Activated T-helper 9 cell treated with anti-CD3 and anti-CD28 coated beads, Interleukin-2, amount 50 U/mL, for 16 hours (primary cell): ENCODE data around the gene DENND1B.
"Not testable (repeated sequence)": the region's sequence is repeated elsewhere in the genome, so short reads cannot be mapped to it uniquely, and the experiment has no call there.

ENCODE experiments used
- DNase-seq: peaks from one replicate; pipeline ENCODE4 v3.0.0-alpha.2; 2020; ENCODE audit warnings: low read depth

Gene DENND1B

DNA sequence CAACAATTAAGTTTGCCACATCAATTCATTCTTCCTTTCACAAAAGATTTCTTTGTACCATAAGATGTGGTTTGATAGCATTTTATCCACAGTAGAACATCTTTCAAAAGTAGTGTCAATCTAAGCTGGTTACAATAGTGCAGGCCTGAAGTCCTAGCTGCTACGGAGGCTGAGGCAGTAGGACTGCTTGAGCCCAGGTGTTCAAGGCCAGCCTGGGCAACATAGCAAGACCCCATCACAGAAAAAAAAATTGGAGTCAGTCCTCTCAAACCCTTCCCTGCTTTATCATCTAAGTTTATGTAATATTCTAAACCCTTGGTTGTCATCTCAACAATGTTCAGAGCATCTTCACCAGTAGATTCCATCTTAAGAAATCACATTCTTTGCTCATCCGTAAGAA, 31.7 kb downstream of the DENND1B start:
- DNase-seq = no peak

DNA sequence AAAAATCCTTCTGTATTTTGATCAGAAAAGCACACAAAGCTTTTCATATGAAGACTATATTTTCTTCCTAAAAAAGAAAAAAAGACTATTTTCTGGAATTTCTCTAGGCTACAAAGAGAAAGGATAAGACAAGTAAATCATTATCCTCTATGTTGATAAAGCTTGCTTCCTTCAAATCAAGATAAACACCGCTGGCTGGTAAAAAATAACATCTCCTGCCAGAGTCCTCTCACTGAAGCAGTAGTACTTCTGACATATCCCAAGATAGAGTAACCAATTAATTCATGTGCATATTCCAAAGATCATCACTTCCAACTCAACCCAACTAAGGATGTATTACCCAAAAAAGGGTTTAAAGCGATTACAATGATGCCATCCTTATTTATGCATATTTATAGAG, 34.3 kb downstream of the DENND1B start:
- DNase-seq = no peak

DNA sequence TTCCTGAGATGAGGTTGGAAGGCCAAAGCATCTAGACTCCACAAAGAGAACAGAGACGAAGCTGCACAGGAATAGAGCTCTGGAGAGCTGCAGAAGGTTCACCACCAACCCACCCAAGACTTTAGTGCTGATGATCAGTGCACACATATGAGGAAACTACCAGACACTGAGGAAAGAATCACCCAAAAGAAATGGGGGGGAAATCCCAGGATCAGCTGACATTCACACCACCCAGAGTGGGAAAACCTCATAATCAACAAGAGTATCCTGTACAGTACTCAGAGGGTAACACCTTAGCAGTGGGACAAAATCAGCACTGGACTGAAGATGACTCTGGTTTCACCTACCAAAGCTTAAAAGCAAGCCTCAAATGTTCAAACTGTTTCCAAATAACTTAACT, 36.4 kb downstream of the DENND1B start:
- DNase-seq = no peak

DNA sequence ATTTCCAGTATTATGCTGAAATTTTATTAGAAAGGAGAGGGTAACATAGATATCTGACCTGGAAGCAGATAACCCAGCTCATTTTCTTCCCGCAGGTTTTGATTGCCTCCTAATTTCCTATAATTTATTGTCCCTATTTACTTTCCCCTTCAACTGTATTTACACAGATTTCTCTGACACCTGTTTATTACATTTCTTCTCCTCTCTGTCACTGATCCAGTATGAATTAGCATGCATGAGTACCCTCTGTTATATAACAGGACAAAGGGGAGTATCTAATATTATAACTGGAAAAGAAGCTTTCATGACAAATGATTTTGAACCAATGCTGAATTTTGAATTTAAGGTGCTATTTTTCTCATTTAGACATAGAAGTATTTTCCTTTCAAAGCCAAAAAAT, 37.4 kb downstream of the DENND1B start:
- DNase-seq = no peak

DNA sequence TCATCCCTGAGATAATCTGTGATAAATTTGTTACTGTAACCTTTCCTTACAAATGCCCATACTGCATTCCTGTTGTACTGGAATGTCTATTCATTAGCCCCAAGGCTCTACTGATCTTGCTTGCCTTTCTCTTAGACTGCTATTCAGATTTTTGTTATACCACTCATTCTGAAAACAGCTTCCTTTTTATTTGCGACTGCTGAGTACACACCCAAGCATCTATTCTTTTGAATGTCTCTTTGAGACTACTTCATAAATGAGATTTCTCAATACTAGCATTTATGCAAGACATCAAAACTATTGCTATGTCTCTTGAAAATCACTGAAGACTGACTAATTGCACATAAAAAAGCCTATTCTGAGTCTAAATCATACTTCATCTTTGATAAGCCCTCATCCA, 38.6 kb downstream of the DENND1B start:
- no peak for DNase-seq

DNA sequence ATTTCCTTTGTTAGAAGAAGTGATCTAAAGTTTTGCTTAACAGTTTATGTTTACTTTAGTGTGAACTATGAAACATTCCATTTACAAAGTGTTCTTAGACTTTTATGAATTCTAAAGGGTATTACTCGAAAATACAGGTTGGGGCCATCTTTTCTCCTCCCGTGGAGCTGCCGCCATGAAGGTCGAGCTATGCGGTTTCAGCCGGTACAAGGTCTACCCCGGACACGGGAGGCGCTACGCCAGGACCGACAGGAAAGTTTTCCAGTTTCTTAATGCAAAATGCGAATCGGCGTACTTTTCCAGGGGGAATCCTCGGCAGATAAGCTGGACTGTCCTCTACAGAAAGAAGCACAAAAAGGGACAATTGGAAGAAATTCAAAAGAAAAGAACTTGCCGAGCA, 39.8 kb downstream of the DENND1B start:
- DNase-seq = no peak

DNA sequence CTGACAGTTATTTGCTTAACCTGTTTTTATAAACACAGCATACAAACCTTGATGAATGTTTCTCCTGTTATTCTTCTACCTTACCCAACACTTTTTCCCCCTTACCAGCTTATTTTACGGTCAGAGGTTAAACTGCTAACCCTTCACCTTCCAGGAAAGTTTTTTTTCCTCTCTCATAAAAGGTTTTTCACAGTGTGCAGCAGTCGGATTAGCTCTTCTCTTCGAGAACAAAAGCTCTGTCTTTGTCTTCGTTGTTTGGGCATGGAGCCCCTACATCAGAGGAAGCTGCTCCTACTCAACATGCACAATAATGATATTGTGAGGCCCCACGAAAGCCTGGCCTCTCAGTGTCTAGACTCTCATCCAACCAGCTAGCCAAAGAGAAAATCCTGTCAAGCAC, 42.0 kb downstream of the DENND1B start:
- DNase-seq = no peak

DNA sequence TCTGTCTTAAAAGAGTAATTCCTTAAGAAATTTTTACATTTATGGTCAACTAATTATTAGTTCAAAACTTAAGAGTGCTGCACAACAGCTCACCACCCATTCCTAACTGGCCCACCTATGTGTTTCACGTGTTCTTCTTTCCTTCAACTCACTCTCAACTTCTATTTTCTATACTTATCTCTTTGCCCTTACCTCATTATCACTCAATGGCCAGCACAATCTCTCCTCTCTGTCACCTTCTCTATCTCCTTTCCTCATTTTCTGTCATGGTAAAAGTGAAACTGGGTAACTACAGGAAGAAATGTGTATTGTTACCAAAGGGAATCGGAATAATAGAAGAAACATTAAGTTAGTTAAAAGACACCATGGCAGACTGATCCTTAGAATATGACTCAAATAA, 43.1 kb downstream of the DENND1B start:
- DNase-seq = no peak

DNA sequence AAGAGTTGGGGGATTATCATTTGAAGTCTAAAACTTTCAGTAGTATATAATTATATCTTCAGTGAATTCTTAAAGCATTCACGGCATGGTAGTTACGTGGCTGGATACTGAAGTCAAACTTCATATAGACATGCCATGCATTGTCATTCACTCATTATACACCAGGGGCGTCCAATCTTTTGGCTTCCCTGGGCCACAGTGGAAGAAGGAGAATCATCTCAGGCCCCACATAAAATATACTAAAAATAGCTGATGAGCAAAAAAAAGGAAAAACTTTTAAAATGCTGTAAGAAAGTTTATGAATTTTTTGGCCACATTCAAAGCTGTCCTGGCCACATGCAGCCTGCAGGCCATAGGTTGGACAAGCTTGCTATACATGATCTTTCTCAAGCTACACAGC, 43.8 kb downstream of the DENND1B start:
- DNase-seq = no peak

DNA sequence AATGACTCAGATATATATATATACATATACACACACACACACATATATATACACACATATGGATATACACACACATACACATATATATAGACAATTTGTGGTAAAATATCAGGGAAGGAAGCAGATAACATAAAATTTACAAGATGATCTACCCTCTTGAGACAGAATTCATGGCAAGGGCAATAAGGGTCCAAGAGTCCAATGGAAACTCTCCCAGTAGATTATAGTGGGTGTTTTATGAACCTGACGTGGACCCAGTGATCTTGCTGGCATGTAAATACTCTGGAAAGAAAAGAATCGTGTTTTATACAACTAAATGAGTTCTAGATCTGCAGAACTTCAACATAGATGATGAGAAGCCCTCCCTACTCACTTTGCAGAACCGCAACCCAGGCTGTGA, 49.3 kb downstream of the DENND1B start:
- DNase-seq = no peak

DNA sequence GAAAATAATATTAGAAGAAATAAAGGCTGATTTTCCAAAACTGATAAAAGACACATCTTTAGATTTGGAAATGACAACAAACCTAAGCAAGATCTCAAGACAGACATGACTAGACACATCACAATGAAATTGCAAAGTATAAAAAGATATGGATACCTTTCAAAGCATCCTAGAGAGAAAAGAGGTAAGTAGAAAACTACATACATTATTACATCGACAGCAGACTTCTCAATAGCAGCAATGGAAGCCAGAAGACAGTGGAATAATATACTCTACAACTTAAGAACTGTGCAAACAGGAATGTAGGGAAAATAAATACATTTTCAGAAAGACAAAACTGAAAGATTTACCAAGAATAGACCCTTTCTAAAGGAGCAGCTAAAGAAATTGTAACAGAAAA, 50.2 kb downstream of the DENND1B start:
- no peak for DNase-seq

DNA sequence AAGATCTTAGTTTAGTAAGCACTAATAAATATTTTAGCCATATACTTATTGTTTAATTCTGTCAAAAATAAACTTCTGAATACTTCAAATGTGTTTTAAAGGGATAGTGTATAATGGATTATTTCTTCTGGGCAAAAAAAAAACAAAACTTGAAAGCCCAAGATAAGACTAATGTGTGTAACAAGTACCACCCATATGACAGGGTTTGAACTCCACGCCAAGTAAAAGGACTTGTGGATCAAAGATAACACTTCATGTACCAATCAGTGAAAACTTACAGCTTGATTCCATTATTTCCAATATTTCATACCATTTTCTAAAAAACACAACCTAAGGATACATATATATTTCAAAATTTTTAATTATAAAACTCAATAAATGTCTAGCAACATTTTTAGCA, 59.5 kb downstream of the DENND1B start:
- no peak for DNase-seq

DNA sequence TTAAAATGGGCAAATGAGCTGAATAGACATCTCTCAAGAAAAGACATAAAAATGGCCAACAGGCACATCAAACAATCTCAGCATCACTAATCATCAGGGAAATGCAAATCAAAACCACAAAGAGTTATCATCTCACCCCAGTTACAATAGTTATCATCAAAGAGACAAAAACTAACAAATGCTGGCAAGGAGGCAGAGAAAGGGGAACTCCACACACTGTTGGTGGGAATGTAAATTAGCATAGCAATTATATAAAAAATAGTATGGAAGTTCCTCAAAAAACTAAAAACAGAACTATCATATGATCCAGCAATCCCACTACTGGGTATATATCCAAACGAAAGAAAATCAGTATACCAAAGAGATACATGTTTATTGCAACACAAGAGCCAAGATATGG, 68.7 kb downstream of the DENND1B start:
- DNase-seq = no peak

DNA sequence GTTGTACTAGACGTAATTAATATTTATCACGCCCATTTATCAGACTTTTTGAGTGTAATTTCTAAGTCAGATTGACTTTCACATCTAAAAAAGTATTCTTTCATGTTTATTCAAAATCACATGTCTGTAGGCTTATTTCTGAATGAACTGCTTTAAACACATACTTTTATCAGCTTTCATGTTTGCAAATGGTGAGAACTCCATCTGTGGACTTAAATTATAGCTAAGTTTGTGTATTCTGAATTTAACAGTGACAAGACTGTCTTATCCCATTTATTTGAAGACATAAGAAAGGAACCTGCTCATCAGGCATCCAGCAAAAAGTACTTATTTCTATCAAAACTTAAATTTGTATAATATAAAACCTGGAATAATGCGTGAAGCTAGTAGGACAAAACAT, 69.3 kb downstream of the DENND1B start:
- DNase-seq = no peak

DNA sequence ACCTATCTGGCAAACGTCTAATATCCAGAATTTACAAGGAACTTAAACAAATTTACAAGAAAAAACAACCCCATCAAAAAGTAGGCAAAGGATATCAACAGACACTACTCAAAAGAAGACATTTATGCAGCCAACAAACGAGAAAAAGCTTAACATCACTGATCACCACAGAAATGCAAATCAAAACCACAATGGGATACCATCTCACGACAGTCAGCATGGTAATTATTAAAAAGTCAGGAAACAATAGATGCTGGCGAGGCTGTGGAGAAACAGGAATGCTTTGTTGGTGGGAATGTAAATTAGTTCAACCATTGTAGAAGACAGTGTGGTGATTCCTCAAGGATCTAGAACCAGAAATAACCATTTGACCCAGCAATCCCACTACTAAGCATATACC, 74.6 kb downstream of the DENND1B start:
- DNase-seq = not testable (repeated sequence)

DNA sequence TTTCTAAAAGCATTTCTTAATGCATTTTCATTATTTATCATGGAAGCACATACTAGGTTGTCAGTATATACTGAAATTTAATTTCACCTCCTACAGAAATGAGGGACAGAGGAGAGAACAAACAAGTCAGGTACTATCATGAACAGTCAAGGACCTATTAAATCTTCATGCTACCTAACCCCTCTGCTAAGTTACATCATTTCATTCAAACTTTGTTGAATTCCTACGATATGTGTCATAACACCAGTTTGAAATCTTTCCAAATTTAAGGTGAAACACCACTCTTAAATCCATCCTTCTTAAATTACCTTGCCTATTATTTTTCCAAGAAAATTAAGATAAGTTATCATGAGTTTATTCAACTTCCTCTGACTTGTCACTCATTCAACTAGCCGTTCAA, 78.9 kb downstream of the DENND1B start:
- no peak for DNase-seq

DNA sequence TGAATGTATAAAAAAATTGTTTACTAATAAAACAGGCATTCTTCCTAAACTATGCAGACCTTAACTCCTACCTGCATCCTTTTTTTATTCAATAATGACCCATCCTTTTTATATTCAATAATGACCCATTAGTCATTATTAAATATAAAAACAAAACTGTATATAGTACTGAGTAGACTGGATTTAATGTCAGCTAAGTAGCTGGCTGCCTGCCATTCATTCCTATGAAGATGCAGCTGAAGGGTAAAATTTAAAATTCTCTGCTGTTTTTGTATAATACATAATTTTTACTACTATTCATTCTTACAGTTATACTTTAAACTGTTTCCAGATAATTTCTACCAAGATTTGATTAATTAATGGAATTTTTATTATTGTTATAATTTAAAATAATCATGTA, 79.3 kb downstream of the DENND1B start:
- DNase-seq = no peak

DNA sequence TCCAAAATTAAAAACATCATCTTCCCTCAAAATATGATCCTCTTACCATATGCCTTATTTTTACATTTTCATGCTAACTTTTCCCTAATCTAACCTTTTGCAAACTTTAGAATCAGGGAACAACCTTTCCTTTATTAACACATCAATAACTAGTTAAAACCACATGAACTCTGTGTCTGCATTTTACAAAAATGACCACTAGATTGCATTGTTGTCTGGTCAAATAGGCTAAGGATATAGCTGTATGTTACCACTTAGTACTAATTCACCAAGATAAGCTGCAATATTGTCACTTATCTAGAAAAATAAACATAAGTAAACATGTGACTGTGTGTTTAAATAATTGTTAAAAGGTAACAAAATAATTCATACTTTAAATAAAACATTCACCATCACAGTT, 82.3 kb downstream of the DENND1B start:
- no peak for DNase-seq

DNA sequence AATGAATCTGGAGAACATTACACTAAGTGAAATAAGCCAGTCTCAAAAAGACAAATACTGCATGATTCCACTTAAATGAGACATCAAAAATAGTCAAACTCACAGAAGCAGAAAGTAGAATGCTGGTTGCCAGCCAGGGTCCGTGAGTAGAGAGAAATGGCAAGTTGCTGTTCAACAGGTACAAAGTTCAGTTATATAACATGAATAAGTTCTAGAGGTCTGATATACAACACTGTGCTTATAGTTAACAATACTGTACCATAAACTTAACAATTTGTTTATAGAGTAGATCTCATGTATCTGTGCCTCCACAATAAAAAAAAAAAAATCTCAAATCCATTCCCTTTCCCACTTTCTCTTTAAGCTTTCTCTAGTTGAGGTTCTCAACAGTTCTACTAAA, 83.5 kb downstream of the DENND1B start:
- no peak for DNase-seq

DNA sequence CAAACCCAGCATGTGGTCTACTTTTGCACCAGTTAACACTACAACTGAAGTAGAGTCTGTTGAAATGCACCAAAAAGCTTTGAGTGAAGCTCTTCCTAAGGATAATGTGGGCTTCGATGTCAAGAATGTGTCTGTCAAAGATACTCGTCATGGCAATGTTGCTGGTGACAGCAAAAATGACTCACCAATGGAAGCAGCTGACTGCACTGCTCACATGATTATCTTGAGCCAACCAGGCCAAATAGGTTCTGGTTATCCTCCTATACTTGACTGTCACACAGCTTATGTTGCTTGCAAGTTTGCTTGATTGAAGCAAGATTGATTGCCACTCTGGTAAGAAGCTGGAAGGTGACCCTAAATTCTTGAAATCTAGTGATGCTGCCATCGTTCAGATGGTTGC, 85.2 kb downstream of the DENND1B start:
- DNase-seq = no peak

DNA sequence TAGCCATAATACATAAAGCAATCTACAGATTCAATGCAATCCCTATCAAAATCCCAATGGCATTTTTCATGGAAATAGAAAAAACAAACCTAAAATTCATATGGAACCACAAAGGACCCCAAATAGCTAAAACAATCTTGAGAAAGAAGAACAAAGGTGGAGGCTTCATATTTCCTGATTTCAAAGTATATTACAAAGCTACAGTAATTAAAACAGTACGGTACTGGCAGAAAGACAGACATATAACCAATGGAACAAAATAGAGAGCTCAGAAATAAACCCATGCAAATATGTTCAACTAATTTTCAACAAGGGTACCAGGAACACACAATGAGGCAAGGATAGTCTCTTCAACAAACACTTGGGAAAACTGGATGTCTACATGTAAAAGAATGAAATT, 87.0 kb downstream of the DENND1B start:
- DNase-seq = no peak

DNA sequence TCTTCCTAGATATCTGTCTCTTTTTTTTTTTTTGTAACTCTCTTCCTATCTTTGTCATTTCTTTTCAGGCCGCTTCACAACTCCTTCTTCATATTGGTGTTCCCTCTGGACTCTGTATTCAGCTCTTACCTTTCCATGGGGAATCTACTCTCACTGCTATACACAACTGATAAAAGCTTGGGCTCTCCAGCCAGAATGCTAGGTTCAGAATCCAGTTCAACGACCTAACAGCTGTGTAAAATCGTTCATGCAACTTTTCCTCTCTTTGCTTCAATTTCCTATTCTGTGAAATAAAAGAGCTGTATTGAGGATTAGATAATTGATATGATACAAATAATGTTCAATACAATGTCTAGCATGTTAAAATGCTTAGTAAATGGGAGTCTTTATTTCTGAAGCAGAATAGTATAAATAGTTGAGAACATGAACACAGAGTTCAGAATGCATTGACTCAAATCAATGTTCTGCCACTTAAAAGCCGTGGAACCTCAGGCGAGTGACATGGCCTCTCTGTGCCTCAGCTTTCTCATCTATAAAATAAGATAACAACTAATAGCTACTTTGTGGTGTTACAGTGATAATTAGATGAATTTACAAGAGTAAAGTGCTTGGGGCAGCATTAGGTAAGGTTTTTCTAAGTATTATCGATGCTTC, 88.5 kb downstream of the DENND1B start:
- no peak for DNase-seq

DNA sequence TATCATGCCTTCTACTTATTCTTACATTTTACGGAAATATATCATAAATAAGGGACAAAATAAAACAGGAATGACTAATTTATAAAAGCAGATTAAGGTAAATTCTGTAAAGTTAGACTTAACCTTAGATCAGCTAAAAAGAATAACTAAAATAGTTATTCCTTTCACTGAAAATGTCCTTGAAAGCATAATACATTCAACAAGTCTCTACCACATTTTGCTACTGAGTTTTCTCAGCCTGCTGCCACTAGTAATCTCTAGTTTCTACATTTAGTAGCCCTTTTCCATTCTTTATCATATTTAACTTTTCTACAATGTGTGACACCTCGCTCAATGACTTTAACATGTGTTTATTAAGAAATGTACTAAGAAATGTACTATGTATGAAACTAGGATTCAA, 89.0 kb downstream of the DENND1B start:
- DNase-seq = no peak

DNA sequence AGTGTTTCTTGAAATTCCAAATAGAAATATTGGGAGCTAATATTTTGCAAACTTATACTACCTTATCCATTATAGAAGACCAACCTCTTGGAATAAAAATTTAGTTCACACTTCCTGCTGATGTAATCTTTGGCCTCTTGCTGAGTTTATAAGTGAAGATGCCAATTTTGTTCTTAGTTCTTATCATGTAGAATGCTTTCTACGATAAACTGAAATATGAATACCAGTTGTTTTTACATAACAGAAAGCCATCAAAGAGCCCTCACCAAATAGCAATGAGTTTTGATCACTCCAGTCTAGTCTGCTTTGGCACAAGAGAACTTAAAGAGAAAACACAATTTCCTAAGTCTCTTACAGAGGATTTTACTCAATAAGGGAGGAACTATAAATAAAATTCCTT, 89.5 kb downstream of the DENND1B start:
- no peak for DNase-seq
